ENCODE data around the gene EPX. TPM values are rescaled to one million over a fixed set of nuclear protein-coding genes. Genes with fewer than 3 reads are reported as not detected.
A peak's percentile ranks its signal among the peaks of the same experiment; 100 is the strongest.

The EPX gene
- total and polyA plus RNA-seq, 2 of the 4 experiments (the other 2 are of a cell fraction), result not detected

DNA sequence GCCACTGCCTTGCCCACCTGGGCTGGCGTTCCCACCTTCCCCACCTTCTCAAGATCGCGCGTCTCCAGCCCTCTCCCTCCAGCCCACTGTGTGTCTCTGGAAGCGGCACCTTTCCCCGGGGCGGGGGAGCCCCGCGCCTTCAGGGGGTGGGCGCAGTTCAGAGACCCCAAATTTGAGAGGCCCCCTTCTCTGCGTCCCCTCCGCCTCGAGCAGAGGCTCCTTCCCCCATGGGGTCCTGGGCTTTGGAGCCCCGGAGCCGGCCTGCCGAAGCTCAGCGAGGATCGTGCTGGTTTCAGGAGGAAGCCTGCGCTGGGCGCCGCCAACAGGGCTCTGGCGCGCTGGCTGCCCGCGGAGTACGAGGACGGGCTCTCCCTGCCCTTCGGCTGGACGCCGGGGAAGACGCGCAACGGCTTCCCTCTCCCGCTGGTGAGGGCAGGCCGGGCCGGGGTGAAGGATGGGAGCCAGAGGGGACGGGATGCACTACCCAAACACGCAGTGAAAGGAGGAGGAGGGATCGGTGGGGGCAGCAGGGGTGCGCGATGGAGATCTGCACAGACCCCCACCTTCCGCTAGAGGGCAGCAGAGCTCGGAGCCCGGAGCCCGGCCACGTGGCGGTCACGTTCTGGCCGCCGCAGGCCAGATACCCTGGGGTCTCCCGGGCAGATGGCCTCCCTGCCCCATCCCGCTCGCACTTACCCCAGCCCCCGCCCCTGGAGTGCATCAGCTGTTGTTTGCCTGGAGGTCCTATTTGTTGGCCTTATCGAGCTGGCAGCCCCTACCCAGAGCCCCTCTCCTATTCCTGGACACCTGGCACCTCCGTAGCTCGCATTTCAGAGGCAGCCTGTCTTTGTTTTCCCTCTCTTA is 57.0 kb downstream of the EPX start:
- BruUV-seq (replicated peaks), result no TSS peak
- no peak overlapping the region for H2BK15ac ChIP-seq (ENCODE audit: low read depth, low read length)
- no peak overlapping the region for H3K27ac ChIP-seq (ENCODE audit: insufficient read depth, low read length)
- 6% methylated on average over 20 of the region's 57 CpGs; no CpG with 5 or more reads in 1 of the 2 experiments for WGBS, 2 experiments (ENCODE audit: extremely low coverage in 2 of 2, insufficient read length in 1 of 2)
- H2BK5ac ChIP-seq (ENCODE audit: low read depth, low read length, poor library complexity, severe bottlenecking), result no peak overlapping the region
- CTCF ChIA-PET, result interaction anchor here (0.5 to 1.8 kb wide), 11 partner anchors 8 to 168 kb away, joined by 3 to 6 read pairs (median 3); partner anchors contain the start of genes LPO and RNF43
- POLR2A ChIA-PET (ENCODE audit: unreplicated experiment), result no interaction called here
- H3K14ac ChIP-seq (replicated peaks; ENCODE audit: low read depth, low read length), result no peak overlapping the region
- no peak overlapping the region for H3K18ac ChIP-seq (ENCODE audit: low read depth, low read length)
- H3K4me3 ChIP-seq (ENCODE audit: insufficient read depth, low read depth, low read length), result peak overlapping the region; percentile 69
- no peaks in the 10 kb centered on the region for H3K9me3 ChIP-seq (ENCODE audit: control insufficient read depth, insufficient read depth, low read length)
- H4K8ac ChIP-seq (ENCODE audit: low read depth in 2 of 2, low read length in 2 of 2), result peak overlapping the region in 1 of 2 experiments; percentile 55; a peak in 1 of 4 replicates
- no peak overlapping the region for H2BK120ac ChIP-seq (ENCODE audit: low read depth, low read length)
- peak overlapping the region; percentile 74 for H3K9ac ChIP-seq (ENCODE audit: low read depth, low read length)
- H3K56ac ChIP-seq (ENCODE audit: extremely low read depth, insufficient read depth, low read length), result no peak overlapping the region
- no peak overlapping the region for H4K91ac ChIP-seq (ENCODE audit: insufficient read depth, low read depth, low read length)
- H4K20me1 ChIP-seq (ENCODE audit: insufficient read depth, low read length), result no peaks in the 10 kb centered on the region
- peak overlapping the region; percentile 81 for H2AK9ac ChIP-seq (replicated peaks; ENCODE audit: low read depth, low read length, poor library complexity)
- no peaks in the 10 kb centered on the region for H3K36me3 ChIP-seq (ENCODE audit: control insufficient read depth, insufficient read depth, low read length)
- no peaks in the 10 kb centered on the region for H3K4me1 ChIP-seq (ENCODE audit: control insufficient read depth, insufficient read depth, low read length)
- no peaks in the 10 kb centered on the region for H3K9me1 ChIP-seq (ENCODE audit: insufficient read depth, low read length)
- no peak overlapping the region for H2BK20ac ChIP-seq (ENCODE audit: low read depth, low read length)
- no peaks in the 10 kb centered on the region for H3K79me1 ChIP-seq (ENCODE audit: low read depth in 1 of 2, low read length in 2 of 2)
- dilution Hi-C loops (cut with HindIII; ENCODE audit: low sequenced_read_pairs, unreplicated experiment) (no loop called here), intact Hi-C loops (cut with micrococcal nuclease) (loop anchor here (2.0 kb wide), 1 partner anchor 197 kb away; no protein-coding TSS in a partner anchor), in situ Hi-C loops (cut with MboI; ENCODE audit: low sequenced_read_pairs) (no loop called here)
- no peak overlapping the region for H4K5ac ChIP-seq (ENCODE audit: low read depth, low read length)
- peak overlapping the region; percentile 58; the same call in 1 of the 2 replicates for H3K4ac ChIP-seq (ENCODE audit: low read depth, low read length)
- ATAC-seq (ENCODE audit: low read depth) (peak; percentile 96), DNase-seq (peak; percentile 31)
- no peak overlapping the region; the same call in 1 of the 2 replicates for H3K23ac ChIP-seq (ENCODE audit: low read depth, low read length)
- H3K4me2 ChIP-seq (ENCODE audit: low read depth, low read length), result peak overlapping the region; percentile 91
- H2AK5ac ChIP-seq (ENCODE audit: low read depth, low read length), result no peak overlapping the region; the same call in 1 of the 2 replicates
- peaks cover 56% of the 10 kb centered on the region for H3K27me3 ChIP-seq (ENCODE audit: control insufficient read depth, insufficient read depth, low read length)
- peak overlapping the region; percentile 95 for H2AFZ ChIP-seq (replicated peaks; ENCODE audit: low read length, poor library complexity)
- TF ChIP-seq MAFK (IDR thresholded peaks at IDR 0.05; ENCODE audit: low read depth, low read length) (no peak), MXI1 (IDR thresholded peaks at IDR 0.05; ENCODE audit: borderline replicate concordance, low read depth, low read length) (peak; percentile 59; the same call in 1 of the 2 replicates), NFE2L2 (IDR thresholded peaks at IDR 0.05; ENCODE audit: low read depth, low read length) (no peak), CEBPB (IDR thresholded peaks at IDR 0.05; ENCODE audit: low read depth, low read length) (no peak), MAZ (IDR thresholded peaks at IDR 0.05; ENCODE audit: borderline replicate concordance, low read depth, low read length) (peak; percentile 80), RFX5 (IDR thresholded peaks at IDR 0.05; ENCODE audit: low read depth, low read length) (no peak), SMC3 (IDR thresholded peaks at IDR 0.05; ENCODE audit: low read depth, low read length) (peak; percentile 33; the same call in 1 of the 2 replicates), RAD21 (IDR thresholded peaks at IDR 0.05; ENCODE audit: low read length) (peak; percentile 49), POLR2A (IDR thresholded peaks at IDR 0.05; ENCODE audit: low read depth, low read length) (no peak), CHD1 (IDR thresholded peaks at IDR 0.05; ENCODE audit: low read depth, low read length) (no peak), ELK1 (IDR thresholded peaks at IDR 0.05; ENCODE audit: borderline replicate concordance, low read depth, low read length) (no peak), BHLHE40 (IDR thresholded peaks at IDR 0.05; ENCODE audit: low read depth, low read length) (peak; percentile 96)
- TF ChIP-seq, protein P1, sequence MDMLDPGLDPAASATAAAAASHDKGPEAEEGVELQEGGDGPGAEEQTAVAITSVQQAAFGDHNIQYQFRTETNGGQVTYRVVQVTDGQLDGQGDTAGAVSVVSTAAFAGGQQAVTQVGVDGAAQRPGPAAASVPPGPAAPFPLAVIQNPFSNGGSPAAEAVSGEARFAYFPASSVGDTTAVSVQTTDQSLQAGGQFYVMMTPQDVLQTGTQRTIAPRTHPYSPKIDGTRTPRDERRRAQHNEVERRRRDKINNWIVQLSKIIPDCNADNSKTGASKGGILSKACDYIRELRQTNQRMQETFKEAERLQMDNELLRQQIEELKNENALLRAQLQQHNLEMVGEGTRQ (IDR thresholded peaks at IDR 0.05; ENCODE audit: low read depth, low read length), result peak; percentile 80
- TF ChIP-seq, protein P2, sequence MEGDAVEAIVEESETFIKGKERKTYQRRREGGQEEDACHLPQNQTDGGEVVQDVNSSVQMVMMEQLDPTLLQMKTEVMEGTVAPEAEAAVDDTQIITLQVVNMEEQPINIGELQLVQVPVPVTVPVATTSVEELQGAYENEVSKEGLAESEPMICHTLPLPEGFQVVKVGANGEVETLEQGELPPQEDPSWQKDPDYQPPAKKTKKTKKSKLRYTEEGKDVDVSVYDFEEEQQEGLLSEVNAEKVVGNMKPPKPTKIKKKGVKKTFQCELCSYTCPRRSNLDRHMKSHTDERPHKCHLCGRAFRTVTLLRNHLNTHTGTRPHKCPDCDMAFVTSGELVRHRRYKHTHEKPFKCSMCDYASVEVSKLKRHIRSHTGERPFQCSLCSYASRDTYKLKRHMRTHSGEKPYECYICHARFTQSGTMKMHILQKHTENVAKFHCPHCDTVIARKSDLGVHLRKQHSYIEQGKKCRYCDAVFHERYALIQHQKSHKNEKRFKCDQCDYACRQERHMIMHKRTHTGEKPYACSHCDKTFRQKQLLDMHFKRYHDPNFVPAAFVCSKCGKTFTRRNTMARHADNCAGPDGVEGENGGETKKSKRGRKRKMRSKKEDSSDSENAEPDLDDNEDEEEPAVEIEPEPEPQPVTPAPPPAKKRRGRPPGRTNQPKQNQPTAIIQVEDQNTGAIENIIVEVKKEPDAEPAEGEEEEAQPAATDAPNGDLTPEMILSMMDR (conservative IDR thresholded peaks at IDR 0.05; ENCODE audit: low read depth, low read length), result peak; percentile 70
